ENCODE results near the gene NRXN3.

DNA sequence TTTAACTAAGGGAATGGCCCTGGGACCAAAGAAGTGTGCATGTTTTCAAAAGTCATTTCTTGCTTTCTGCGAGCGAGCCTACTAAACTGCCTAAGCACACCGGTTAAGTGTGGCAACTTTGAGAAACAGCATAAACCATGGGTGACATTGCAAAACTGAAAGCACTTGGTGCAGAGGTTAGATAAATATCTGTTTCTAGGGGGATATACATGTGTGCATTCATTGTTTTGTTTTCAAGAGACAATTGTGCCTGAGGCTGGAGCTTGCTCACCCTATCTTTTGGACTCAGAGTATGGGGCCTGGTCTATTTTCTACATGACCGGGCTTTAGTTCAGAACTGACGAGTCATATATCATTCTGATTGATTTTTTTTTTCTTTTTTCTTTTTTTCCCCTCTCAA lies 923.4 kb downstream of the NRXN3 start:
- TF ChIP-seq REST (IDR thresholded peaks at IDR 0.05; ENCODE audit: insufficient read depth in 1 of 2, low read depth in 2 of 2, low read length in 1 of 2) (no peak), POLR2AphosphoS5 (IDR thresholded peaks at IDR 0.05; ENCODE audit: low read depth, low read length) (no peak)

Data from Panc1 (cell line).